ENCODE data around the gene NATD1. TPM values are rescaled to one million over a fixed set of nuclear protein-coding genes. Genes with fewer than 3 reads are reported as not detected.
A peak's percentile ranks its signal among the peaks of the same experiment; 100 is the strongest.

NATD1 gene
- total and polyA plus RNA-seq, 9 of the 15 experiments (the other 6 are each of a cell fraction or from before 2014, with no cell fraction given): 0.24 to 5.4 (median 1.6) TPM

DNA sequence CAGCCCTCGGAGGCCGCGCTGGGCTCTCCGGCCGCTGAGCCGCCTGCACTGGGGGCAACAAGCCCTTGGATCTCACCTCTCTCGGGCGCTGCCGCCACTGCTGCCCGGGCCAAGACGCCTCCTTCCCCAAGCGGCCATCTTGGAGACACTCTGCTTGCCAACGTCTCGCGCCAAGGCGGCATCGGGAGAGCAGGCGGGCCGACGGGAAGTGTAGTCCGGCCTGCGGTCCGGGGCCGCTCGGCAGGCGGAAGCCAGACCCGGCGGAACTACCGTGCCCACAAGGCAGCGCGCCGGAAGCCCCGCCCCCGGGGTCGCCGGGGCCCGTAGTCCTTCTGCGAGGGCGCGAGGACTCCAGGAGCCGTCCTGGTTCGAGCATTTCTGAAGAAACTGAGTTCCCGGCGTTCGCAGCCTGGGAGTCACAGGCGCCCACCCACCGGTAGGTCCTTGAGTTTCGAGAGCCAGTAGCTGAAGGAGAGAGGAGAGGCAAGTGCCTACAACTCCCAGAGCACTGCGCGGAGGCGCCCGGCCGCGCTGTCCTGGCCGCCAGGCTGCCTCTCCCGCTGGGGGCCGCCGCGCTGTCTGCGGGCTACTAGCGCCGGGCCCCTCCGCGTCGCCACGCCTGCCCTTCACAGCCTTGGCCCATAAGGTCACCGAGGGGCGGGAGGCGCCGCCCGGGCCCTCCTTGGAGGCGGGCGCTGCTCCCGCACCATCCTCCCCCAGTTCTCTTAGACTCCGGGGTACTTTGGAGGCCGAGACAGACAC is 39.0 kb downstream of the NATD1 start, which contains the start of gene TMEM11 (continued):
- 0 out of 4 replicates have a peak, but pooled peaks of 1 of the 2 experiments have one; percentile 33 for TF ChIP-seq SRF (CRISPR knock-in tag; IDR thresholded peaks at IDR 0.05)
- TF ChIP-seq HMG20A (CRISPR knock-in tag; conservative IDR thresholded peaks at IDR 0.05): no peak
- TF ChIP-seq, protein P1, sequence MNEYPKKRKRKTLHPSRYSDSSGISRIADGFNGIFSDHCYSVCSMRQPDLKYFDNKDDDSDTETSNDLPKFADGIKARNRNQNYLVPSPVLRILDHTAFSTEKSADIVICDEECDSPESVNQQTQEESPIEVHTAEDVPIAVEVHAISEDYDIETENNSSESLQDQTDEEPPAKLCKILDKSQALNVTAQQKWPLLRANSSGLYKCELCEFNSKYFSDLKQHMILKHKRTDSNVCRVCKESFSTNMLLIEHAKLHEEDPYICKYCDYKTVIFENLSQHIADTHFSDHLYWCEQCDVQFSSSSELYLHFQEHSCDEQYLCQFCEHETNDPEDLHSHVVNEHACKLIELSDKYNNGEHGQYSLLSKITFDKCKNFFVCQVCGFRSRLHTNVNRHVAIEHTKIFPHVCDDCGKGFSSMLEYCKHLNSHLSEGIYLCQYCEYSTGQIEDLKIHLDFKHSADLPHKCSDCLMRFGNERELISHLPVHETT (CRISPR knock-in tag; conservative IDR thresholded peaks at IDR 0.05 in 1 of 2, IDR thresholded peaks at IDR 0.05 in 1 of 2): peak in 1 of 2 experiments; percentile 74; a peak in 1 of 4 replicates
- TF ChIP-seq TAF7 (tag; IDR thresholded peaks at IDR 0.05): peak; percentile 77
- peak; percentile 91 to 97 (median 94) for TF ChIP-seq YY1 (IDR thresholded peaks at IDR 0.05; ENCODE audit: borderline replicate concordance in 1 of 3, control insufficient read depth in 1 of 3, extremely low read depth in 1 of 3, insufficient read depth in 3 of 3, insufficient read length in 1 of 3, insufficient replicate concordance in 2 of 3, low read depth in 1 of 3, low read length in 2 of 3)
- TF ChIP-seq, protein P2, sequence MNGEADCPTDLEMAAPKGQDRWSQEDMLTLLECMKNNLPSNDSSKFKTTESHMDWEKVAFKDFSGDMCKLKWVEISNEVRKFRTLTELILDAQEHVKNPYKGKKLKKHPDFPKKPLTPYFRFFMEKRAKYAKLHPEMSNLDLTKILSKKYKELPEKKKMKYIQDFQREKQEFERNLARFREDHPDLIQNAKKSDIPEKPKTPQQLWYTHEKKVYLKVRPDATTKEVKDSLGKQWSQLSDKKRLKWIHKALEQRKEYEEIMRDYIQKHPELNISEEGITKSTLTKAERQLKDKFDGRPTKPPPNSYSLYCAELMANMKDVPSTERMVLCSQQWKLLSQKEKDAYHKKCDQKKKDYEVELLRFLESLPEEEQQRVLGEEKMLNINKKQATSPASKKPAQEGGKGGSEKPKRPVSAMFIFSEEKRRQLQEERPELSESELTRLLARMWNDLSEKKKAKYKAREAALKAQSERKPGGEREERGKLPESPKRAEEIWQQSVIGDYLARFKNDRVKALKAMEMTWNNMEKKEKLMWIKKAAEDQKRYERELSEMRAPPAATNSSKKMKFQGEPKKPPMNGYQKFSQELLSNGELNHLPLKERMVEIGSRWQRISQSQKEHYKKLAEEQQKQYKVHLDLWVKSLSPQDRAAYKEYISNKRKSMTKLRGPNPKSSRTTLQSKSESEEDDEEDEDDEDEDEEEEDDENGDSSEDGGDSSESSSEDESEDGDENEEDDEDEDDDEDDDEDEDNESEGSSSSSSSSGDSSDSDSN (IDR thresholded peaks at IDR 0.05; ENCODE audit: borderline replicate concordance in 1 of 2, low read depth in 2 of 2, low read length in 2 of 2): peak in 1 of 2 experiments; percentile 72; a peak in 2 of 4 replicates
- peak; percentile 33; the same call in 1 of the 2 replicates for TF ChIP-seq PML (IDR thresholded peaks at IDR 0.05; ENCODE audit: low read length)
- TF ChIP-seq, protein P3, sequence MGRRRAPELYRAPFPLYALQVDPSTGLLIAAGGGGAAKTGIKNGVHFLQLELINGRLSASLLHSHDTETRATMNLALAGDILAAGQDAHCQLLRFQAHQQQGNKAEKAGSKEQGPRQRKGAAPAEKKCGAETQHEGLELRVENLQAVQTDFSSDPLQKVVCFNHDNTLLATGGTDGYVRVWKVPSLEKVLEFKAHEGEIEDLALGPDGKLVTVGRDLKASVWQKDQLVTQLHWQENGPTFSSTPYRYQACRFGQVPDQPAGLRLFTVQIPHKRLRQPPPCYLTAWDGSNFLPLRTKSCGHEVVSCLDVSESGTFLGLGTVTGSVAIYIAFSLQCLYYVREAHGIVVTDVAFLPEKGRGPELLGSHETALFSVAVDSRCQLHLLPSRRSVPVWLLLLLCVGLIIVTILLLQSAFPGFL (CRISPR knock-in tag; IDR thresholded peaks at IDR 0.05): no peak
- no peak for TF ChIP-seq PPARD (CRISPR knock-in tag; IDR thresholded peaks at IDR 0.05)
- TF ChIP-seq SPI1 (IDR thresholded peaks at IDR 0.05; ENCODE audit: borderline replicate concordance, low read depth, low read length): 0 out of 2 replicates have a peak, but pooled peaks have one; percentile 18
- peak; percentile 88; the same call in 1 of the 2 replicates for TF ChIP-seq DMBX1 (CRISPR knock-in tag; IDR thresholded peaks at IDR 0.05; ENCODE audit: borderline replicate concordance)
- 0 out of 2 replicates have a peak, but pooled peaks have one; percentile 47 for TF ChIP-seq ZKSCAN8 (CRISPR knock-in tag; IDR thresholded peaks at IDR 0.05)
- peak; percentile 47 for TF ChIP-seq EGR1 (conservative IDR thresholded peaks at IDR 0.05)
- TF ChIP-seq POLR2G (IDR thresholded peaks at IDR 0.05; ENCODE audit: low read depth, low read length): peak; percentile 93
- TF ChIP-seq NFATC3 (IDR thresholded peaks at IDR 0.05): no peak
- peak; percentile 90 for TF ChIP-seq NR2C2 (CRISPR knock-in tag; IDR thresholded peaks at IDR 0.05)
- peak; percentile 98 for TF ChIP-seq NR2C2 (tag; IDR thresholded peaks at IDR 0.05)
- no peak for TF ChIP-seq GABPB2 (CRISPR knock-in tag; conservative IDR thresholded peaks at IDR 0.05)
- TF ChIP-seq RB1 (IDR thresholded peaks at IDR 0.05; ENCODE audit: low read depth): peak; percentile 8; the same call in 1 of the 2 replicates
- TF ChIP-seq KLF6 (CRISPR knock-in tag; IDR thresholded peaks at IDR 0.05; ENCODE audit: borderline replicate concordance): peak; percentile 65; the same call in 1 of the 2 replicates
- peak; percentile 79; the same call in 1 of the 2 replicates for TF ChIP-seq ZNF311 (CRISPR knock-in tag; IDR thresholded peaks at IDR 0.05)
- peak; percentile 74 for TF ChIP-seq ARHGAP35 (IDR thresholded peaks at IDR 0.05; ENCODE audit: partially characterized antibody)

Measured in K562 (cell line).